Mesodermal cell (in vitro differentiated cells): ENCODE measurements around the gene PHF20.
"Not testable (repeated sequence)": the region's sequence is repeated elsewhere in the genome, so short reads cannot be mapped to it uniquely, and the experiment has no call there.

Experiments used
- H3K27ac ChIP-seq: 2 replicates; pipeline ENCODE4 v1.7.0; 2013; ENCODE audit warnings: mild to moderate bottlenecking, low read depth, low read length, moderate library complexity; ENCODE audit not compliant: severe bottlenecking
- H3K36me3 ChIP-seq: 2 replicates; pipeline ENCODE4 v1.7.1; 2013; ENCODE audit warnings: mild to moderate bottlenecking, low read length, moderate library complexity; ENCODE audit not compliant: control insufficient read depth, insufficient read depth
- H3K4me1 ChIP-seq: one replicate; pipeline ENCODE4 v1.7.1; 2013; ENCODE audit warnings: mild to moderate bottlenecking, low read length; ENCODE audit not compliant: insufficient read depth, control insufficient read depth, poor library complexity, severe bottlenecking
- H3K4me3 ChIP-seq: 2 replicates; pipeline ENCODE4 v1.7.0; 2013; ENCODE audit warnings: low read length, control low read depth, mild to moderate bottlenecking; ENCODE audit not compliant: insufficient read depth, poor library complexity, severe bottlenecking; ENCODE audit errors: extremely low read depth
- H3K9me3 ChIP-seq: 2 replicates; pipeline ENCODE4 v1.7.1; 2013; ENCODE audit warnings: mild to moderate bottlenecking, low read length, moderate library complexity; ENCODE audit not compliant: control insufficient read depth
- WGBS, 2 experiments: methylation state at CpG; one replicate each; pipeline ENCODE4 v1.1.5; 2013; ENCODE audit warnings: missing lambda C conversion rate in 2 of 2; ENCODE audit not compliant: insufficient coverage in 2 of 2; 5-methylcytosine and 5-hydroxymethylcytosine counted together

PHF20 gene

GRCh38 chr20:35886537-35886936 lies 114.7 kb downstream of the PHF20 start:
- Histone ChIP-seq H3K36me3 (peaks cover 17% of the 10 kb centered on the region), H3K4me1 (peaks cover 11% of the 10 kb centered on the region), H3K4me3 (no peak overlapping the region), H3K27ac (no peak overlapping the region), H3K9me3 (no peaks in the 10 kb centered on the region)
- 90 to 93% methylated on average over 2 to 3 of the region's 3 CpGs for WGBS, 2 experiments

DNA sequence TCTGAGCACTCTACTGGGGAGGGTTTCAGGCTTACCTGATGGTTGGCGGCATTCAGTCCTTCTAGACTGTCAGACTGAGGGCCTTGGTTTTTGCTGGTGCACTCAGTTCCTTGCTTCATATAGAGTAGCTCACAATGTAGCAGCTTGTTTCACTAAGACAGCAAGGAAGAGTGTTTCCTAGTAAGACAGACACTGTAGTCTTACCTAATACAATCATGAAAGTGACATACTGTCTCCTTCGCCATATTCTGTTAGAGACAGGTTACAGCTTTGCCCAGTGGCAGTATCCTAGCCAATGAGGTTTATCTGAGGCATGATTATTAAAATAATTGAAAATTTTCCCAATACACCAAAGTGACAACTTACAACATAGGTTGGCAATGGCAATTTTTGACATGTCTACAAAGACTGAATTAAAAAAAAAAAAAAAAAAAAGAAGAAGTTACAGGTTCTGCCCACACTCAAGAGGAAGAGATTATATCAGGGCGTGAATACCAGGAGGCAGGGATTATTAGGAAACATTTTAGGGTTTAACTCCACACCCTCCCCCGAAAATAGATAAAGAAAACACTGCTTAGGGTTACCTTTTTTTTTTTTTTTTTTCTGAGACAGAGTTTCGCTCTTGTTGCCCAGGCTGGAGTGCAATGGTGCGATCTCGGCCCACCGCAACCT lies 115.7 kb downstream of the PHF20 start:
- WGBS, 2 experiments = 100% methylated on average over 2 to 5 of the region's 8 CpGs
- no peak overlapping the region for H3K4me3 ChIP-seq
- peaks cover 17% of the 10 kb centered on the region for H3K36me3 ChIP-seq
- peaks cover 11% of the 10 kb centered on the region for H3K4me1 ChIP-seq
- H3K9me3 ChIP-seq = no peaks in the 10 kb centered on the region
- H3K27ac ChIP-seq = no peak overlapping the region

DNA sequence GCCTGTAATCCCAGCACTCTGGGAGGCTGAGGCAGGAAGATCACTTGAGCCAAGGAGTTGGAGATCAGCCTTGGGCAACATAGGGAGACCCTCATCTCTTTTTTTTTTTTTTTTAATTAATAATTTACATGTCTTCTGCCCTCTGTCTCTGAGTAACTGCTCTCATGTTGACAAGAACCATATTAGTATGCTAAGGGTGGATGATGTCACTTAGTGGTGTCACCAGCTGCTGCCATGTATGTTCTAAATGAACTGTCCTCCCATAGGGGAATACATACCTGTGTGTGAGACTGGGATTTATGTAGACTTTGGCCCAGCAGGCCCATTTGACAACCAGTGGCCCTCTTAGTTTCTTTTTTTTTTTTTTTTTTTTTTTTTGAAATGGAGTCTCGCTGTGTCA lies 116.8 kb downstream of the PHF20 start:
- Histone ChIP-seq H3K27ac (no peak overlapping the region), H3K4me3 (no peak overlapping the region), H3K36me3 (peaks cover 17% of the 10 kb centered on the region), H3K9me3 (no peaks in the 10 kb centered on the region), H3K4me1 (peaks cover 2% of the 10 kb centered on the region)
- no CpG with 5 or more reads among the region's 1 CpG for WGBS, 2 experiments

DNA sequence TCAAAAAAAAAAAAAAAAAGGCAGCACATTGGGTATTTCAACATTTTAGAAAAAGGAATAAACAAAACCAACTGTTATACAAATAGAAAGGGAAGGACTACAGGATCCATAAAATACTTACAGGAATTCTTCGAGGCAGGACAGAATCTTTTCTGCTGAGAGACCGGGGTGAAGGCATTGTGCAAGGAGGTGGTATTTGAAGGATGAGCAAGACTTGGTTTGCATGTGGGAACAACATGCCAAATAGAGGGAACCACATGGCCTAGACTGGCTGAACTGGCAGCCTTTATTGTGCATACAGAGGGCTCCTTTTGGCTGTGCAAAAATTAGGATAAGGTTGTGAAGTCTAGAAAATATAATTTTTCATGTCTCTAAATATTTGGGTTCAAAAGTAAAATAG lies 119.6 kb downstream of the PHF20 start:
- WGBS, 2 experiments = 90 to 97% methylated on average over 2 of the region's 2 CpGs
- no peak overlapping the region for H3K27ac ChIP-seq

DNA sequence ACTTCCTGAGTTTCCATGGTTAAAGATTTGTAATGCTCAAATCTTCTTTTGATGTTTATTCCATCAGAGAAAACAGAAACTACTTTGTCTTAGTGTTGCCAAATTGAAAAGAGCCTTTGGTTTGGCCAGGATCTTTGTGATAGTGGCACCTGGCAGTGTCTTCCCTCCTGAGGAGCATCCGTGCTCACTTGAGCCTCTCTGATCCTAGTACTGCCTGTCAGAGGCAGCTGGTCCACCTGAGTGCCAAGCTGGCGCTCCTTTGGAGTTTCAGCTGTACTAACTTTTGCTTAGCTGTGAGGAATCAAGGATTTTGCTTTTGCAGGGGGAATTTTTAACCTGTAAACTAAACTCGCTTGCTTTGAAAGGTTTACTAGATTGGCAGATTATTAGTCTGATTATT lies 121.1 kb downstream of the PHF20 start:
- Histone ChIP-seq H3K4me3 (no peak overlapping the region), H3K4me1 (no peaks in the 10 kb centered on the region), H3K27ac (no peak overlapping the region), H3K36me3 (peaks cover 26% of the 10 kb centered on the region), H3K9me3 (no peaks in the 10 kb centered on the region)
- 90 to 100% methylated on average over 2 of the region's 3 CpGs for WGBS, 2 experiments

More for the DNA sequence above, 119.6 kb downstream of the PHF20 start:
- Histone ChIP-seq H3K4me3 (no peak overlapping the region), H3K4me1 (no peaks in the 10 kb centered on the region), H3K9me3 (no peaks in the 10 kb centered on the region), H3K36me3 (peaks cover 34% of the 10 kb centered on the region)

DNA sequence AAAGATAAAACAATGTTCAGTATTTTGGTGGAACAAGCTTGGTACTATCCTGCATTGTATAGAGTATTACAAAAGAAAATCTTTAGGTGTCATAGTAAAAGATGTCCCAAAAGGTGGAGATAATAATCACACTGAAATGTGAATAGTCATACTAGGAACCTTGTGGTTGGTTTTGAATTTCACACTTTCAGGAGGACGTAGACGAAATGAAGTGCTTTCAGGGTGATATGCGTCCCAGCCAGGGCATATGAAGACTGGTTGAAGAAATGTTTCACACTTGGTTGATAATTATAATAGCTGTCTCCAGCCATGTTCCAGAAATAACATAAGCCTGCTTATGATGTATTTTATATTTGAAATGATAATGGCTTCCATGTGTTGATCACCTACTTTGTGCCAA lies 122.1 kb downstream of the PHF20 start:
- H3K36me3 ChIP-seq = peaks cover 26% of the 10 kb centered on the region
- 86 to 100% methylated on average over 2 of the region's 3 CpGs for WGBS, 2 experiments
- no peaks in the 10 kb centered on the region for H3K9me3 ChIP-seq
- H3K27ac ChIP-seq = no peak overlapping the region
- H3K4me1 ChIP-seq = no peaks in the 10 kb centered on the region
- no peak overlapping the region for H3K4me3 ChIP-seq

DNA sequence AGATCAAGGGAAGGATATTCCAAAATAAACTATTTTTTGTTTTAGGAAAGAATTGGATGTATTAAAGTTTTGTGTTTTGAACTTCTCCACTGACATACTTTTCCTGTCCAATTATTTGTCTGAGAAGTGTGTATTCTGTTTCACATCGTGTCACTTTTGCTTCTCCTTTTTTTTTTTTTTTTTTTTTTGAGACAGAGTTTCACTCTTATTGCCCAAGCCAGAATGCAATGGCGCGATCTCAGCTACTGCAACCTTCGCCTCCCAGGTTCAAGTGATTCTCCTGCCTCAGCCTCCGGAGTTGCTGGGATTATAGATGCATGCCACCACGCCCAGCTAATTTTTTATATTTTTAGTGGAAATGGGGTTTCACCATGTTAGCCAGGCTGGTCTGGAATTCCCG lies 123.7 kb downstream of the PHF20 start:
- H3K4me1 ChIP-seq, H3K4me3 ChIP-seq, H3K9me3 ChIP-seq, H3K27ac ChIP-seq: not testable (repeated sequence)
- peaks cover 31% of the 10 kb centered on the region for H3K36me3 ChIP-seq
- WGBS, 2 experiments = 98 to 100% methylated on average over 5 of the region's 7 CpGs

- 88% methylated on average over 1 of the region's 3 CpGs; no CpG with 5 or more reads in 1 of the 2 experiments for WGBS, 2 experiments
- H3K4me3 ChIP-seq = no peak overlapping the region
- H3K9me3 ChIP-seq = no peaks in the 10 kb centered on the region
- no peak overlapping the region for H3K27ac ChIP-seq
- peaks cover 6% of the 10 kb centered on the region for H3K4me1 ChIP-seq
- H3K36me3 ChIP-seq = peaks cover 40% of the 10 kb centered on the region
These were observed 127.2 kb downstream of the PHF20 start for GRCh38 chr20:35899064-35899463.

- H3K4me3 ChIP-seq = not testable (repeated sequence)
- H3K36me3 ChIP-seq = peaks cover 42% of the 10 kb centered on the region
- 96% methylated on average over 4 of the region's 4 CpGs; no CpG with 5 or more reads in 1 of the 2 experiments for WGBS, 2 experiments
These were observed 129.4 kb downstream of the PHF20 start for GRCh38 chr20:35901230-35901629.

GRCh38 chr20:35901678-35902544 lies 130.1 kb downstream of the PHF20 start:
- H3K27ac ChIP-seq = peak overlapping the region; percentile 74

More at GRCh38 chr20:35901230-35901629, 129.4 kb downstream of the PHF20 start:
- not testable (repeated sequence) for H3K9me3 ChIP-seq, H3K4me1 ChIP-seq
- peak overlapping the region; percentile 74 for H3K27ac ChIP-seq

DNA sequence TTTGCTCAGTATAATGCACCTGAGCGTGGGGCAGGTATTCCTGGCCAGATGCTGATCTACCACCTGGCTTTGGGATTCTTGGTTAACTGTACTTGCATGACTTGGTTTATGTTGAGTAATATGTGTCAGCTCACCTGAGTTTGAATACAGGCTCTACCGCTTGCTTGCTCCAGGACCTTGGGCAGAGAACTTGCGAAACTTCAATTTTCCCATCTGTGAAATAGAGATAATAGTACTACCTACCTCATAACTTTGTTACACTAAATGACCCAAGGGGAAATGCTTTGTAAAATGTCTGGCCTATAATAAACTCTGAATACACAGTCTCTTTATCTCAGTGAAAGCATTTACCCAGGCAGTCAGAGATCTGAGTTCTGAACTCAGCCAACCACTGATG lies 130.7 kb downstream of the PHF20 start:
- H3K36me3 ChIP-seq = peaks cover 53% of the 10 kb centered on the region
- peaks cover 6% of the 10 kb centered on the region for H3K4me1 ChIP-seq
- H3K4me3 ChIP-seq = no peak overlapping the region
- H3K9me3 ChIP-seq = no peaks in the 10 kb centered on the region
- no peak overlapping the region for H3K27ac ChIP-seq
- WGBS, 2 experiments = 91 to 100% methylated on average over 1 of the region's 3 CpGs

More at GRCh38 chr20:35901678-35902544, 130.1 kb downstream of the PHF20 start:
- H3K9me3 ChIP-seq = no peaks in the 10 kb centered on the region
- H3K4me3 ChIP-seq = no peak overlapping the region
- H3K36me3 ChIP-seq = peaks cover 48% of the 10 kb centered on the region
- peaks cover 6% of the 10 kb centered on the region for H3K4me1 ChIP-seq
- WGBS, 2 experiments = 80 to 100% methylated on average over 2 of the region's 4 CpGs
